SU-DHL-6 (cell line): Measurements from ENCODE around the gene PRR14.
"Not testable (repeated sequence)": the region's sequence is repeated elsewhere in the genome, so short reads cannot be mapped to it uniquely, and the experiment has no call there.

Experiments
- H2AFZ ChIP-seq: fragments of 200-600 bp; sonication (generic); 2 replicates; pipeline ENCODE4 v1.6.1; 2014; ENCODE audit warnings: low read depth, mild to moderate bottlenecking, moderate library complexity, mixed read lengths, antibody characterized with exemption, low read length; ENCODE audit not compliant: severe bottlenecking
- H3F3A ChIP-seq: fragments of 200-600 bp; shearing (Covaris generic); 2 replicates; pipeline ENCODE4 v1.6.0; 2016; ENCODE audit warnings: antibody characterized with exemption, mild to moderate bottlenecking; ENCODE audit not compliant: insufficient read depth
- H3K27ac ChIP-seq: fragments of 200-600 bp; sonication (generic); 2 replicates; pipeline ENCODE4 v1.5.1; 2016; ENCODE audit warnings: low read depth, mild to moderate bottlenecking, low read length, moderate library complexity, mixed read lengths
- H3K27me3 ChIP-seq: fragments of 200-600 bp; sonication (generic), shearing (Covaris generic); 2 replicates; pipeline ENCODE4 v1.6.0; 2014; ENCODE audit warnings: mild to moderate bottlenecking, low read length
- H3K36me3 ChIP-seq: fragments of 200-600 bp; sonication (generic); 2 replicates; pipeline ENCODE4 v1.6.1; 2014; ENCODE audit warnings: mild to moderate bottlenecking, low read length, mixed read lengths
- H3K4me2 ChIP-seq: fragments of 300-600, 200-600 bp; shearing (Covaris generic), sonication (generic); 2 replicates; pipeline ENCODE4 v1.6.0; 2014; ENCODE audit warnings: low read length, low read depth, mild to moderate bottlenecking; ENCODE audit not compliant: poor library complexity, severe bottlenecking
- H3K4me3 ChIP-seq: fragments of 200-600 bp; sonication (generic); 2 replicates; pipeline ENCODE4 v1.5.1; 2014; ENCODE audit warnings: antibody characterized with exemption, low read length, mild to moderate bottlenecking, mixed read lengths; ENCODE audit not compliant: insufficient read depth, poor library complexity, severe bottlenecking
- H3K79me2 ChIP-seq: fragments of 200-600 bp; sonication (generic); 2 replicates; pipeline ENCODE4 v1.6.1; 2014; ENCODE audit warnings: mild to moderate bottlenecking, low read length, moderate library complexity; ENCODE audit not compliant: insufficient read depth
- H3K9ac ChIP-seq: fragments of 200-600 bp; sonication (generic); 2 replicates; pipeline ENCODE4 v1.7.0; 2014; ENCODE audit warnings: mild to moderate bottlenecking, low read length
- H3K9me2 ChIP-seq: fragments of 200-600 bp; sonication (generic); replicated peaks from 2 replicates; pipeline ENCODE4 v1.6.1; 2014; ENCODE audit warnings: low read length; ENCODE audit not compliant: insufficient read depth
- H3K9me3 ChIP-seq: fragments of 200-600 bp; sonication (generic); 2 replicates; pipeline ENCODE4 v1.6.1; 2014; ENCODE audit warnings: low read length, mixed read lengths; ENCODE audit not compliant: insufficient read depth
- H4K20me1 ChIP-seq: fragments of 200-600 bp; sonication (generic); 2 replicates; pipeline ENCODE4 v1.6.1; 2014; ENCODE audit warnings: low read depth, mild to moderate bottlenecking, antibody characterized with exemption, low read length, moderate library complexity, mixed read lengths
- EZH2phosphoT487 ChIP-seq: fragments of 200-600 bp; sonication (generic), shearing (Covaris generic); conservative IDR thresholded peaks from 2 replicates; pipeline ENCODE4 v1.6.1; 2018; ENCODE audit warnings: mild to moderate bottlenecking, antibody characterized with exemption, low read length, moderate library complexity, mixed read lengths
- TF ChIP-seq, protein P1 (sequence below): fragments of 200-600 bp; sonication (generic); IDR thresholded peaks from one replicate; pipeline ENCODE4 v1.5.1; 2017; ENCODE audit warnings: antibody characterized with exemption, mild to moderate bottlenecking, low read length, moderate library complexity; ENCODE audit not compliant: insufficient read depth, poor library complexity, severe bottlenecking

PRR14 gene

DNA sequence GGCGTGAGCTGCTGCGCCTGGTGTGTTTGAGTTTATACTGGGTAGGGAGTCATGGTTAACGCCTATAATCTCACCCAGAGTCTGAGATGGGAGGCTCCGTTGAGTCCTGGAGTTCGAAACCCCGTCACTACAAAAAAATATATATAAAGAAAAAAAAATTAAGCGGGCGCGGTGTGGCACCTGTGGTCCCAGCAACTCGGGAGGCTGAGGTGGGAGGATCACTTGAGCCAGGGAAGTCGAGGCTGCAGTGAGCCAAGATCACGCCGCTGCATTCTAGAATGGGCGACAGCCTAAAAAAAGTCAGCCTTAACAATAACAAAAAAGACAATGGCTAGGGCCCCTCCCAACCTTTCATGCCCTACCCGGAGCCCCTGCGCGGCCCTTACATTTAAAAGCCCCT is 17.2 kb upstream of the PRR14 start:
- Histone ChIP-seq H3K9ac (peak overlapping the region; percentile 72), H4K20me1 (no peaks in the 10 kb centered on the region), H3K4me3 (peak overlapping the region; percentile 82), H3K79me2 (no peaks in the 10 kb centered on the region), H3K27ac (peak overlapping the region; percentile 69), H3K9me2 (no peaks in the 10 kb centered on the region), H3K36me3 (no peaks in the 10 kb centered on the region), H3K27me3 (no peaks in the 10 kb centered on the region), H3K9me3 (no peaks in the 10 kb centered on the region), H3F3A (peaks cover 13% of the 10 kb centered on the region; the same call in 1 of the 2 replicates), H2AFZ (peak overlapping the region; percentile 76), H3K4me2 (peak overlapping the region; percentile 82)
- no peak for TF ChIP-seq EZH2phosphoT487
- TF ChIP-seq, protein P1, sequence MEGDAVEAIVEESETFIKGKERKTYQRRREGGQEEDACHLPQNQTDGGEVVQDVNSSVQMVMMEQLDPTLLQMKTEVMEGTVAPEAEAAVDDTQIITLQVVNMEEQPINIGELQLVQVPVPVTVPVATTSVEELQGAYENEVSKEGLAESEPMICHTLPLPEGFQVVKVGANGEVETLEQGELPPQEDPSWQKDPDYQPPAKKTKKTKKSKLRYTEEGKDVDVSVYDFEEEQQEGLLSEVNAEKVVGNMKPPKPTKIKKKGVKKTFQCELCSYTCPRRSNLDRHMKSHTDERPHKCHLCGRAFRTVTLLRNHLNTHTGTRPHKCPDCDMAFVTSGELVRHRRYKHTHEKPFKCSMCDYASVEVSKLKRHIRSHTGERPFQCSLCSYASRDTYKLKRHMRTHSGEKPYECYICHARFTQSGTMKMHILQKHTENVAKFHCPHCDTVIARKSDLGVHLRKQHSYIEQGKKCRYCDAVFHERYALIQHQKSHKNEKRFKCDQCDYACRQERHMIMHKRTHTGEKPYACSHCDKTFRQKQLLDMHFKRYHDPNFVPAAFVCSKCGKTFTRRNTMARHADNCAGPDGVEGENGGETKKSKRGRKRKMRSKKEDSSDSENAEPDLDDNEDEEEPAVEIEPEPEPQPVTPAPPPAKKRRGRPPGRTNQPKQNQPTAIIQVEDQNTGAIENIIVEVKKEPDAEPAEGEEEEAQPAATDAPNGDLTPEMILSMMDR, result no peak

DNA sequence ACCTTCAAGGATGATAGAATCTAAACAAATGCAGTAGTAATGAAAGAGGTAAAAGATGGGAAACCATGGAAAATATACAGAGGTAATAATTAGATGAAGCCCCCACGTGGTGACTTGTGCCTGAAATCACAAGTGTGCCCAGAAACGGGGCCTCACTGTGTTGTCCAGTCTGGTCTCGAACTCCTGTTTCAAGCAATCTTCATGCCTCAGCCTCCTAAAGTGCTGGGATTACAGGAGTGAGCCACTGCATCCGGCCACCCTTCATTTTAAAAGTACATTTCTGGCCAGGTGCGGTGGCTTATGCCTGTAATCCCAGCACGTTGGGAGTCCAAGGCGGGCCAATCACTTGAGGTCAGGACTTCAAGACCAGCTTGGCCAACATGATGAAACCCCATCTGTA is 14.2 kb upstream of the PRR14 start:
- H3K27ac ChIP-seq, result no peak overlapping the region
- no peaks in the 10 kb centered on the region for H3K36me3 ChIP-seq
- no peaks in the 10 kb centered on the region for H3K9me3 ChIP-seq
- no peak overlapping the region for H3K4me3 ChIP-seq
- peaks cover 13% of the 10 kb centered on the region; the same call in 1 of the 2 replicates for H3F3A ChIP-seq
- H3K27me3 ChIP-seq, result no peaks in the 10 kb centered on the region
- no peak overlapping the region for H2AFZ ChIP-seq
- no peaks in the 10 kb centered on the region for H3K9me2 ChIP-seq
- no peaks in the 10 kb centered on the region for H4K20me1 ChIP-seq
- no peak overlapping the region for H3K9ac ChIP-seq
- H3K79me2 ChIP-seq, result no peaks in the 10 kb centered on the region
- no peak overlapping the region for H3K4me2 ChIP-seq
- no peak for TF ChIP-seq EZH2phosphoT487
- TF ChIP-seq, protein P1, result no peak

DNA sequence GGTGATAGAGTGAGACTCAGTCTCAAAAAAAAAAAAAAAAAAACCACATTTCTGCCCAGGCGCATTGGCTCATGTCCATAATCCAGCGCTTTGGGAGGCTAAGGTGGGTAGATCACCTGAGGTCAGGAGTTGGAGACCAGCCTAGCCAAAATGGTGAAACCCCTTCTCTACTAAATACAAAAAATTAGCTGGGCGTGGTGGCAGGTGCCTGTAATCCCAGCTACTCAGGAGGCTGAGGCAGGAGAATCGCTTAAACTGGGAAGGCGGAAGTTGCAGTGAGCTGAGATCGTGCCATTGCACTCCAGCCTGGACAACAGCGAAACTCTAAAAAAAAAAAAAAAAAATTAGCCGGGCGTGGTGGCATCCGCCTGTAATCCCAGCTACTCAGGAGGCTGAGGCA is 13.6 kb upstream of the PRR14 start:
- not testable (repeated sequence) for H3K27ac ChIP-seq, H3K4me2 ChIP-seq, H3K4me3 ChIP-seq, H3K36me3 ChIP-seq, H3K79me2 ChIP-seq, H3K9me3 ChIP-seq, H3K9me2 ChIP-seq, H3K9ac ChIP-seq, H2AFZ ChIP-seq, H3K27me3 ChIP-seq, H4K20me1 ChIP-seq
- peaks cover 12% of the 10 kb centered on the region; the same call in 1 of the 2 replicates for H3F3A ChIP-seq

DNA sequence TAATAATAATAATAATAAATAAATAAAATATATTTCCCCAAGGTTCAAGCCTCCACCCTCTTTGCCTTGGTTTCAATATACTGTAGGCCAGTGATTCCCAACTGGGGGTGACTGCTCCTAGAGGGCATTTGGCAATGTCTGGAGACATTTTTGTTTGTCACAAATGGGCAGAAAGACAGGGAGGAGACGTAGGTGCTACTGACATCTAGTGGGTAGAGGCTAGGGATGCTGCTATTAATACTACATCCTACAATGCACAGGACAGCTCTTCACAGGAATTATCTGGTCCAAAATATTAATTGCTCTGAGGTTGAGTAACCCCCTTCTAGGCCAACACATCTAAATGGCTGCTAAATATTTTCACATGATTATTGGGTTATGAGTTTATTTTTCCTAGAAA is 12.8 kb upstream of the PRR14 start:
- H3K27me3 ChIP-seq, result no peaks in the 10 kb centered on the region
- H3F3A ChIP-seq, result peaks cover 8% of the 10 kb centered on the region; the same call in 1 of the 2 replicates
- TF ChIP-seq, protein P1, result peak; percentile 34
- no peak for TF ChIP-seq EZH2phosphoT487
- no peaks in the 10 kb centered on the region for H3K9me3 ChIP-seq
- no peaks in the 10 kb centered on the region for H3K79me2 ChIP-seq
- H3K9ac ChIP-seq, result no peak overlapping the region
- no peak overlapping the region for H3K4me3 ChIP-seq
- H3K4me2 ChIP-seq, result no peak overlapping the region
- H4K20me1 ChIP-seq, result no peaks in the 10 kb centered on the region
- no peak overlapping the region for H3K27ac ChIP-seq
- no peaks in the 10 kb centered on the region for H3K9me2 ChIP-seq
- no peak overlapping the region for H2AFZ ChIP-seq
- H3K36me3 ChIP-seq, result no peaks in the 10 kb centered on the region
